ENCODE data around the gene CEBPA.
"Not testable (repeated sequence)": the region's sequence is repeated elsewhere in the genome, so short reads cannot be mapped to it uniquely, and the experiment has no call there.

DNA sequence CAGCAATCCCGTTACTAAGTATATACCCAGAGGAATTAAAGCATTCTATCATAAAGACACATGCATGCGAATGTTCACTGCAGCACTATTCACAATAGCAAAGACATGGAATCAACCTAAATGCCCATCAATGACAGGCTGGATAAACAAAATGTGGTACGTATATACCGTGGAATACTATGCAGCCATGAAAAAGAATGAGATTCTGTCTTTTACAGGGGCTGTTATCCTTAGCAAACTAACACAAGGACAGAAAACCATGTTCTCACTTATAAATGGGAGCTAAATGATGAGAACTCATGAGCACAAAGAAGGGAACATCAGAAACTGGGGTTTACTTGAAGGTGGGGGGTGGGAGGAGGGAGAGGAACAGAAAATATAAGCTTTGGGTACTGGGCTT lies 10.5 kb upstream of the CEBPA start:
- TF ChIP-seq, protein P1, sequence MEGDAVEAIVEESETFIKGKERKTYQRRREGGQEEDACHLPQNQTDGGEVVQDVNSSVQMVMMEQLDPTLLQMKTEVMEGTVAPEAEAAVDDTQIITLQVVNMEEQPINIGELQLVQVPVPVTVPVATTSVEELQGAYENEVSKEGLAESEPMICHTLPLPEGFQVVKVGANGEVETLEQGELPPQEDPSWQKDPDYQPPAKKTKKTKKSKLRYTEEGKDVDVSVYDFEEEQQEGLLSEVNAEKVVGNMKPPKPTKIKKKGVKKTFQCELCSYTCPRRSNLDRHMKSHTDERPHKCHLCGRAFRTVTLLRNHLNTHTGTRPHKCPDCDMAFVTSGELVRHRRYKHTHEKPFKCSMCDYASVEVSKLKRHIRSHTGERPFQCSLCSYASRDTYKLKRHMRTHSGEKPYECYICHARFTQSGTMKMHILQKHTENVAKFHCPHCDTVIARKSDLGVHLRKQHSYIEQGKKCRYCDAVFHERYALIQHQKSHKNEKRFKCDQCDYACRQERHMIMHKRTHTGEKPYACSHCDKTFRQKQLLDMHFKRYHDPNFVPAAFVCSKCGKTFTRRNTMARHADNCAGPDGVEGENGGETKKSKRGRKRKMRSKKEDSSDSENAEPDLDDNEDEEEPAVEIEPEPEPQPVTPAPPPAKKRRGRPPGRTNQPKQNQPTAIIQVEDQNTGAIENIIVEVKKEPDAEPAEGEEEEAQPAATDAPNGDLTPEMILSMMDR (optimal IDR thresholded peaks at IDR 0.05 in 1 of 3, IDR thresholded peaks at IDR 0.05 in 1 of 3, conservative IDR thresholded peaks at IDR 0.05 in 1 of 3; ENCODE audit: extremely low read depth in 1 of 3, insufficient read depth in 2 of 3, low read length in 3 of 3) = not testable (repeated sequence)
- TF ChIP-seq EZH2 (IDR thresholded peaks at IDR 0.05; ENCODE audit: low read length) = not testable (repeated sequence)
